GM18868 (cell line): ENCODE data around the gene SEMA4C.
A peak's percentile ranks its signal among the peaks of the same experiment; 100 is the strongest.
"Not testable (repeated sequence)": the region's sequence is repeated elsewhere in the genome, so short reads cannot be mapped to it uniquely, and the experiment has no call there.

ENCODE experiments used
- ATAC-seq: cut with Tn5 transposase; IDR thresholded peaks from one replicate; pipeline ENCODE4 v1.9.1; 2021; ENCODE audit warnings: mild to moderate bottlenecking, moderate library complexity; ENCODE audit not compliant: unreplicated experiment

Gene SEMA4C

DNA sequence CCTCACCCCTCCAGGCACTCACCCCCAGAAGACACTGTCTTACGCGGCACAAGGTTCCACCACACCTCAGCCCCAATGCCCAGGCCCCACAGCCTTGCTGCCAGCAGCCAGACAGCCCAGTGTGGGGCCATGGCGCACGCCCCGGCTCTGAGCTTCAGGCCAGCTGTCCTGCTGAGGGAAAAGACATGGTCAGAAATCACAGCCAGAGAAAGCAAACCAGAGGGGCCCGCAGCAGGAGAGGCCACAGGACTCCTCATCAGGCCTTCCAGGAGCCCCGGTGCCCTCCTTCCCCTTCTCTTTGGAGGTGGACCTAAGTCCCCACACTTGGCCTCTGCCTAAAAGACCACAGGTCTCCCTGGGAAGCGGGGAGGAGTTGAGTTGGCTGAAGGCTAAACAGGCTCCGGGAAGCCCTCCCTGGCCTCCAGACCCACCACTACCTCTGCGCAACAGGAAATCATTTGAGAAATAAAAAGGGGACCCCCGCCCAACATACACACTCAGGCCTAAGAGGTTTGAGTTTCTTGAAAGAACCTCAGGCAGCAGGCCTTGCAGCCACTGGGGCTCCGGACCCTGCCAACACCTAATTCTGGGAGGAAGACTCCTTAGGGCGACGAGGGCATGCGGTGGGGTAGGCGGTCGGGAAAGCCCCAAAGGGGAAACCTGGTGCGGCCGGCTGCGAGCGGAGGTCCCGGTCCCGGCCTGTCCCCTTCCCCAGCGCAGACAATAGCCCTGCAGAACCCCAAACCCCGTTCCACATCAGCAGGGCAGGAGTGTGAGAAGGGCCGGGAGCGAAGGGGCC is 1.9 kb downstream of the SEMA4C start:
- ATAC-seq: peak; percentile 21

DNA sequence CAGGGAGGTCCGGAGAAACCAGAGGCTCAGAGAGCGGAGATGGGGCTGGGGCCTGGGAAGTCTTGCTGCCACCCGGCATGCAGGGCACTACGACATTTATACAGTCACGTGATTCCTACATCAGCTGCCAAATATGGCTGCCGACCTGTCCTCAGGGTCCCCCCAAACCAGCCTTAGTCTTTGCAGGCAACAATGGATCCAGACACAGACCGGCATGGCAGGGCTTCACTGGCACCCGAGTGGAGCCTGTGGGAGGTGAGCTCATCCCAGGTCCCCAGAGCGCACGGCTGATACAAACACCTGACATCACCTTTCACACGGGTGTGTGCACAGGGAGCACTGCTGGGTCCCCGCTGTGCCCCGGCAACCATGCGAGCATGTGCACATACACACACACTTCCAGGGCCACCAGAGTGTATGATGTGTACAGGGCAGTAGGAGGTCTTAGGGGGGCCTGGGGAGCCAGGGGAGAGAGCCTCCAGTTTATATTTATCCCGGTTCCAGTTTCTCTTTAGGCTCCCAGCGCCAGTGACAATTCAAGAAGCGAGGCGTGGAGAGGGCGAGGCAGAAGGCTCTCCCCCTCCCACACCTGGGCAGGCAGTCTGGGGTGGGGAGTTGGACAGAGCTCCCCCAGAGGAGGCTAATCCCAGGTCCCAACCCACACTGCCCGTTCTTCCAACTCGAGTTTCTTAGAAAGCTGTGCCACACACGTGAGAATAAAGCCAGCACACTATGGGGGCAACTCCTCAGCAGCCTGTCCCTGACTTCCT is 2.7 kb downstream of the SEMA4C start:
- ATAC-seq: no peak

DNA sequence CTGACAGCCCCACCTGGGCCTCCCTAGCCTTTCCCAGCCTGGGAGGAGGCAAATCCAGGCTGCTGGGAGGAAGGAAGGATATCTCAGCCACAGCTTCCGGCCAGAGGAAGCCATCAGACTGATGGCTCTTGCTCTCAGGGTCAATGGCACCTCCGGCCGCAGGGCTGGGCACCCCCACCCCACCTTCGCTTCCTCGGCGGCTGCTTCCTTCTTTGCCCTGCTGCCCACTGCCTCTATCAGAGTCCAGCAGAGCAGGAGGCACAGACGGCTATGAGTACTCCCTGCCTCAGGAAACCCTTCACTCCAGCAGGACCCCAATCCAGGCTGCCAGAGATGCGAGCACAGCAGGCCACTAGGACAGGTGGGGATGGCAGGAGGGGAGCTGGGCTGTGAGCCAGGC is 3.3 kb downstream of the SEMA4C start:
- no peak for ATAC-seq

DNA sequence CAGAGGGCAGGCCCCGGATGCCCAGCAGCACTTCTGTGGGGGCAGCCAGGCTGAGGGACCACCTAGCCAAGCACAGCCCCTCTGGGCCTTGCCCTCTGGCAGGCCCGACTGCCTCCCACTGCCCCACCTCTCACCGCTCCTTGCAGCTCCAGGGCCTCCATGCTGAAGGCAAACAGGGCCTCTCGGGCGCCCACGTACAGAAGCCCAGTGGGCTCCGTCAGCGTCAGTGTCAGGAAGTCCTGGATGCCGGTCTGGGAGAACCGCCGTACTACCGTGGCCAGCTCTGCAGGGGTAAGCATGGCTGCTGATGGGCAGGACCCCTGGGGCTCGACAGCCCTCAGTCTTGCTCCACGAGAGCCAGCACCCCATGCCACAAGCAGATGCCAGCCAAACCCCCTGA is 3.7 kb downstream of the SEMA4C start:
- no peak for ATAC-seq

DNA sequence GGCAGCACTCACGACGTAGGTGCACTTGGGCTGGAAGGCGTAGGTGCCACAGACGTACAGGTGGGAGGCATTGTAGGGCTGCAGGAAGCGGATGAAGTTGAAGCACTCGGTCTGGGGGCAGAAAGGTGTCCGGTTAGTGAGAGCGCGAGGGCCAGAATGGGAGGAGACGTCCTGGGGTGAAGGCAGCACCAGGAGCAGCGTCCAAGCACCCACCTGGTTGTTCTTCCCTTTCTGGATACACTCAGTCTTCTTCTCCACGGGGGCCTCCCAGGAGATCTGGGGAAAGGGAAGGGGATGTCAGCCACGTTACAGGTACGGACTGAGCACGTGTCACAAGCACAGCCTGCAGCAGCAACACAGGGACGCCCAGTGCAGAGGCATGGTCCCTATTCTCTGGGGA is 4.2 kb downstream of the SEMA4C start:
- no peak for ATAC-seq

DNA sequence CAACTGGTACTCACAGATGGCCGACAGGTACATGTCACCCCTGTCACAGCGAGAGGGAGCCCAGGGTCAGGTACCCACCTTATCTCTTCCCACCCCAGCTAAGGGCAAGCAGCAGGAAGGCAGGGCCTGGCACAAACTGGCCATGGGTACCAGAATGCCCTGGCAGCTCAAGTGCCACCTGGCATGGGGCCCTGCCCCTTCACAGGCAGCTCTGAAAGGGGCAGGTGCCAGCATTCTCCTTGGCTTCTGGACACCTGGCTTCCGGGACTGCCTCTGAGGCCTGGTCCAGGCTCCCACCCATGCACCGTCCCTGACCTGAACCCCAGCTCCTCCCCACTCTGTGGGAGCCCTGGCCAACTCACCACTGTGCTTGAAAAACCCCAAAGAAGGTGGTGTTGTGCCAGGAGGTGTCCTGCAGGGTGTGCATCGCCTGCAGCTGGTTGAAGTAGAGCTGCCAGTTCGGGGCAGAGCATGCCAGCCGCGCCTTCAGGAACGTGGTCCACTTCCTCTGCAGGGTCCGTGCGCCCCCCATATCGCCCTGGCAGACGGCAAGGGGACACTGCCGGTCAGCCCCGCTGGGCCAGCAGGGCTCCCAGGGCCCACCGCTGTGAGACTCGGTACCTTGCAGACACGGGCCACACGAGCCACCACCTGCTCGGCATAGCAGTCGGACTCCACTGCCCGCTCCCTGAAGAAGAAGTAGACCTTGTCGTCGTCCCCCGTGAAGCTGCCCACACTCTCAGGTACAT is 5.4 kb downstream of the SEMA4C start:
- no peak for ATAC-seq

DNA sequence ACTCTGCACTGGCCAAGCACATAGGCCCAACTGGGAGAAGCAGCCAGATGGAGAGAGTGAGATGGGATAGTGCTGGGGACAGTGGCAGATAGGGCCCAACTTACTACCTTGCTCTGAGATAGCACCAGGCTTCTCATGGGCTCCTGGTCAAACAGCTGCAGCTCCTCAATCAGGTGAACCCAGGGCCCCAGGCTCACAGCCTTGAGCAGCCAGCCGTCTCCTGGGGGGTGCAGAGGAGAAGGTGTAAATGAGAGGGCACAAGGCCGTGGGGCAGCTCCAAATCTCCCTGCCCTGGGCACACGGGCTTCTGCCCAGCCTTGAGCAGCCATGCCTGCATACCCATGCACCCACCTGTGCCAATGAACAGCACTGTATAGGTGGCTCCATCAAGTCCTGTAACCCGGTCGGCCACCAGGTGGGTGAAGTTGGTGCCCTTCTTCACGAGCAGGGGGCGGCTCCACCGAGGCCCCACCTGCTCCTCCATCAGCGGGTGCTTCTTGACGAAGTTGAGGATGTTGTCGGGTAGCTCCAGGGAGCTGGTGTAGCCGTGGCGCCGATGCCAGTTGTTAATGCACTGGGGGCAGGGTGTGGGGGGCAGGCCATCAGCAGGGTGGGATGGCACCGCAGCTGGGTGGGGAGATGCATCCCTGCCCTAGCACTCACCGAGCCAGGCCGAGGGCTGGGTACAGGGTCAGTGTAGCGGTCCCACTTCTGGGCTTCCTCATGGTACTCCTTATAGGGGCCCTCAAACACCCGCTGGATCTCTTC is 6.1 kb downstream of the SEMA4C start:
- ATAC-seq: no peak

DNA sequence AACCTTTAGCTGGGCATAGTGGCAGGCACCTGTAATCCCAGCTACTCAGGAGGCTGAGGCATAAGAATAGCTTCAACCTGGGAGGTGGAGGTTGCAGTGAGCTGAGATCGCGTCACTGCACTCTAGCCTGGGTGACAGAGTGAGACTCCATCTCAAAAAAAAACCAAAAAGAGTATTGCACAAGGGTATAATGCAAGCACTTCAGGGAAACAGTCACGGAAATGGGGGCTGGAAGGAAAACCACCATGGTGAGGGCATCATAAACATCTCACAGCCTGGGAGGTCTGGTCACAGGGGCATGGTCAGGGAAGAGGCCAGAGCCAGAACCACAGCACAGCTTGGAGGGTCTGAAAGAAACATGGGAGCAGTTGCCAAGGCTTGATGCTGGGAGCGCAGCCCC is 6.8 kb downstream of the SEMA4C start:
- not testable (repeated sequence) for ATAC-seq

DNA sequence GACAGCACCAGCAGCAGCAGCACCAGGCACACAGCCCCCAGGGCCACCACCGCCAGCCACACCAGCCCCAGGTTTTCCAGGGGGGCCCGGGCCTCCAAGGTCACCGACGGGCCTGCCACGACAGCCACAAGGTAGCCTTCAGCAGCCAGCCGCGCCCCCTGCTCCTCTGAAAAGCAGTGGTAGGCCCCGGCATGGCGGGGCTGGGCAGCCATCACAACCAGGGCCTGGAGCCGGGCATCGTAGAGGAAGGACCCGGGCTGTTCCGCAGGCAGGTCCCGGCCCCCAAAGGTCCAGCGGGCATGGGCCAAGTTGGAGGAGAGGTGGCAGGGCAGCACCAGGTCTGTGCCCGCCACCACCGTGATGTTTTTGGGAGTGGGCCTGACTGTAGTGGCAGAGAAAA is 8.8 kb downstream of the SEMA4C start:
- ATAC-seq: no peak

DNA sequence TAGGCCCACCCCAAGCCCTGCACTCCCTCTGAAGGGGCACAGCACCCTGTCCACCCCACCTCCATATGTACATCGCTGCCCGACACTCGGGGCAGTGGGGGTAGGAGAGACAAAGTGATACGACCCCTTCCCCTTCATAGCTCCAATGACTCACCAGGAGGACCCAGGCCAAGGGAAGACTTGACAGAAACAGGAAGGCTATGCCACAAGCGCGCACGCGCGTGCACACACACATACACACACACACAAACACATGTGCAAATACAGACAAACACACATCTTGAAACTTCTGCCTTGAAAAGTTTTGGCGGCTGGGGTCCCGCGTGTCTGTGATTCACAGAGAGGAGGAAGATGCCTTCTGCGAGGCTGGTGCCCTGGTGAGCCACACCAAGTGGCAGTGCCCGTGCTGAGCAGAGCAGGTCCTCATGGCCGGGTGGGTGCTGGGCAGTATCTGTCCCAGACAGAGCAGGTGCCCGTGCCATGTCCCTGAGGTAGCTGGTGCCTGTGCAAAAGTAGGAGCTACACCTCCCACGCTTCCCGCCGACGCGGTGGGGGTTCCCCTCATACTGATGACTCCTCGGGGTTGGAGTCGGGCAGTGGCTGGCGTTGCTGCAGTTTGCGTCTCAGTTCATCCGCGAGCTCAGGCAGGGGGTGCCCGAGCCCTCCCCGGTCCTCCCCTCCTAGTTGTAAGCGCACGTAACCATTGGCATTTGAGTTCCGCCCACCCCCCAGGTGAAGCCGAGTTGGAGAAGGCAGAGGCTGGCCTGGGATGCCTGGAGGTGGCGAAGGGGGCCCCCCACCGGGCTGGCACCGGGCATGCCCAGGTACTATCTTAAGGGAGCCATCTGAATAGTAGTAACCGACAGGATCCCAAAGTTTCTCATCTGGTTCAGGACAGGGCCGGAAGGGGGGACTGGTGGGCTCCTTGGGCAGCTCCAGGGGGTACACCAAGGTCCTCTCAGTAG is 9.5 kb downstream of the SEMA4C start:
- ATAC-seq: no peak

DNA sequence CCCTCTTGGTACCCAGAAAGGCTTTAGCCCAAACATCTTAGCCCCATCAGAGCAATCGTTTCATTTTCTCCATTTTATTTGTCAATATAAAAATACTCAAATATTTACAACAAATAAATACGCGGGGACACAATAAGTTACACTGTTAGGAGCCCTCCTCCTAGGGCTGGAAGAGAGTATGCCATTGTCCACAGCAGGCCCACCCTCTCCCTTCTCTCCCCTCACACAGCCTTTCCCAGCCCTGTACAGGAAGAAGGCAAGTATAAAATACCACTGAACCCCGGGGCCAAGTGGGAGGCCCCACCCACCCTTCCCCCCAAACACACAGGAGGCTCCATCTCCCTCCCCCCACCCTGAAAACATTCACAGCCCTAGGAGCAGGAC is 10.2 kb downstream of the SEMA4C start:
- no peak for ATAC-seq

DNA sequence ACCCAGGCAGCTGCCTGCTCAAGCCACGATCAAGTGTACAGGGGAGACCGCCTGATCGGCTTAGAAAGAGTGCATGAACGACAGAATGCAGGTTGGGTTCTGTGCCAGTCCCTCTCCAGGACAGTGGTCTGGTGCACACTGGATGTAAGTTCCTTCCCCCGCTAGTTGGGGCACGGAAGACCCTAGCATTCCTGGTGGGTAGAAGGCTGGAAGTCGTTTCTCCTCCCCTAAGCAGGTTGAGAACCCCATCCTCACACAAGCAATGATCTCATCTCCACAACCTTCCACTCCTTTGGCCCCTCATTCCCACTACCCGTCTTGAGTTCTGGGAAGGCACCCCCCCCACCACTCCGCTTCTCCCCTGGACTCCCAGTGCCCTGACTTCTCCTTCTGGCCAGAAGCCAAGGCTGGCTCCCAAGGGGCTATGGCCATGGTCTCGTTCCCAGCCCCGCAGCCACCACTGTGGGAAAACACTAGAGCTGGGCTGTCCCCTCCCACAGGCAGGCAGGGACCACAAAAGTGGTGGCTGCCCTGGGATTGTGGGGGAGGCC is 10.7 kb downstream of the SEMA4C start:
- no peak for ATAC-seq

DNA sequence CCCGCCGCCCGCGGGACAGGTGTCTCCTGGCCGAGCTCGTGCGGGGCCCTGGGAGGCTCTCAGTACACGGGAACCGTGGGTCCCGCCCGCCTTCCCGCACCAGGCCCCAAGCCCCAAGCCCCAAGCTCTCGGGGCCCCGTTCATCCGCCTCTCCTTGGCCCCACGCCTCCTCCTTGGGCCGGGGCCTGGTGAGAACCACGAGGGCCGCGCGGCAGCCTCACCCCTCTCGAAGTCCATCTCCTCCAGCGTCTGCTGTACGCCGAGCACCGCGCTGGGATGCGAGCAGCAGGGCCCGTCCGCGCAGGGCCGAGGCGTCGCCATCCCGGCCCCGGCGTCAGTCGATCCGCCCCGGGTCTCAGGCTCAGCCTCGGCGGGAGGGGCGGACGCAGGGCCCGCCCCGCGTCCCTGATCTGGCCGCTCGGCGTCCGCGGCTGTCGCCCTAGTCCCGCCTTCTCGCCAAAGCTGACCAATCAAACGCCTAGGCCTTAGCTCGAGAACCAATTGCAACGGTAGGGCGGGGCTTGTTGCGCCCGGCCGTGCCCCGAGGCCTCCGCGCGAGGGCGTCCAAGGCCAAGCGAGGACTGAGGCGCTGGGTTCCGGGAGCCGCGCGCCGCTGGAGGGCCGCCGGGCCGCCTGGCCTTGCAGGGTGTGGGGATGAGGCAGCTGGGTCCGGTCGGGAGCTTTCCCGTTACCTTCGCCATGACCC is 12.1 kb downstream of the SEMA4C start, which contains the start of gene ANKRD39:
Gene ANKRD39, minus strand, starts transcription at position 350 of the 706 bp plus-strand sequence. Its CDS starts 29 bp downstream, at position 321.
- peak; percentile 89 for ATAC-seq

DNA sequence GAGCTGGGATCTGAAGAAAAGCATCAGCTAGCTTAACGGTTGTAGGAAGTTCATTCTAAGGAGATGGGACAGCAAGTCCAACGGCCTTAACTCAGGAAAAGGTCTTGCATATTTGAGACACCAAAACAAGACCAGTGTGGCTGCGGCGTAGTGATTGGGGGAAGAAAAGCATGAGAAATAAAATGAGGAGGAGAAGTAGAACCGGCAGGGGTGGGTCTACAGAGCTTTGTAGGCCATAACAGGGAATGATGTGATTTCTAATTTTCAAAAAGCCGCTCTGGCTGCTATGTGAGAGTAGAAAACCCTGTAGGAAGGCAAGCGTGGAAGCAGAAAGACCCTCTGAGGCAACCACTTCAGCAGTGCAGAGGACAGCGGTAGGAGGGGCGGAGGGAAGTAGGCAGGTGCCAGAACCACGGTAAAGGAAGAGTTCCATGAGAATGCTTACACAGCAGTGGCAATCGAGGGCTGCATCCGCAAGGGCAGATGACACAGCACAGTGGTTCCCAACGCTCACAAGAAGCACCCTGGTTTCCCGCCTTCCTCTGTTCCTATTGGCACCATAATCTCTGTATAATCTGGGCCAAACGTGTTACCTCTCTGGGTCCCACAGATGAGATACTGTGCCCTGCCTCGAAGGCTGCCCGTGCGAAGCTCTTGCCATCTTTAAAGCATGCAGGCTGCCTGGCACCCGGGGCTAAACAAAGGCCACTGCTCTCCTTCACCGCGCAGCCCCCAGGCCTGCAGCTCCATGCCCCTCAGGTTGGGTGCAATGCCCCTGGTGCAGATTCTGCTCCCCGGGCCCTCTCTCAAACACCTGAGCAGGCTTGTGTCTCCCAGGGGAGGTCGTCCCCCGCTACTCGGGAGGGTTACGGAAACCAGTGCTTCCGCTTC is 12.9 kb downstream of the SEMA4C start:
- peak; percentile 13 for ATAC-seq

DNA sequence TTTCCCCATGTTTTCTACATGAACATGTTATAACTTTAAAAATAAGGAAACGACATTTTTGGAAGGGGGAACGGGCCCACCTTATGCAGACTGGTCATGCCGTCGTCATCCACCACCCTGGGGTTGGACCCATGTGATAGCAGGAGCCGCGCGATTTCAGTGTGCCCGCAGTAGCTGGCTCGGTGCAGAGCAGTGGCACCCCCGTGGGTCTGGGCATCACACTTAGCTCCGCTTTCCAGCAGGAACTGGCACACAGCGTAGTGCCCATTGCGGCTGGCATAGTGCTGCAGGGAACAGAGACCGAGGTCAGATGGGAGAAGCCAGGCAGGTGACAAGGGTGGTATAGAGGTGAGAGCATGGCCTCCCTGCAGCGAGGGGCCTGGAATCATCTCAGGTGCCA is 16.6 kb downstream of the SEMA4C start:
- ATAC-seq: no peak

DNA sequence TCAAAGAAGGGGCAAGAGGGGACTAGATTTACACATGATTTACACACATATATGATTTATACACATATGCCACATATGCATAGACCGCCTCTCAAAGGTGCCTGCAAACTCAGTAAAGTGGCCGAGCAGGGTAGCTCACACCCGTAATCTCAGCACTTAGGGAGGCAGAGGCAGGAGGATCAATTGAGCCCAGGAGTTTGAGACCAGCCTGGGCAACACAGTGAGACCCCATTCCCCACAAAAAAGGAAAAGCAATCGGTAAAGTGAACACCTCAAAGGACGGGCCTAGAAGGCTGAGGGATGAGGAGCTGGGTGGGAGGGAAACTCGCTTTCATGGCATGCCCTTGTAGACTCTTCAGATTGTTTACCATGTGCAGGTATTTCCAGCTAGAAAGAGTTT is 17.2 kb downstream of the SEMA4C start:
- no peak for ATAC-seq

DNA sequence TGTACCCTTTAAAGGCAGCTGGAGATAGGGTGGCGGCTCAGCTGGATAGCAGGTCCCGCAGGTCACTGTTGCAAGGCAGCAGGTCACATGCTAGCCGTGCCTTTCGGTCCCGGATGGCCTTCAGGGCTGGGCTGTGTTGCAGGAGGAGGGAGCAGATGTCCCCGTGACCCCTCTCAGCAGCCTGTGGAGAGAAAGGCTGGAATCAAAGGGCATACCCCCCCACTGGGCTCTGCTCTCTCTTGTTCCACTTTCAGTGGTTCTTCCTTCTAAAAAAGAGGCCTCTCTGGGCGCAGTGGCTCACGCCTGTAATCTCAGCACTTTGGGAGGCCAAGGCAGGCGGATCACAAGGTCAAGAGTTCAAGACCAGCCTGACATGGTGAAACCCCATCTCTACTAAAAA is 21.6 kb downstream of the SEMA4C start:
- ATAC-seq: no peak

DNA sequence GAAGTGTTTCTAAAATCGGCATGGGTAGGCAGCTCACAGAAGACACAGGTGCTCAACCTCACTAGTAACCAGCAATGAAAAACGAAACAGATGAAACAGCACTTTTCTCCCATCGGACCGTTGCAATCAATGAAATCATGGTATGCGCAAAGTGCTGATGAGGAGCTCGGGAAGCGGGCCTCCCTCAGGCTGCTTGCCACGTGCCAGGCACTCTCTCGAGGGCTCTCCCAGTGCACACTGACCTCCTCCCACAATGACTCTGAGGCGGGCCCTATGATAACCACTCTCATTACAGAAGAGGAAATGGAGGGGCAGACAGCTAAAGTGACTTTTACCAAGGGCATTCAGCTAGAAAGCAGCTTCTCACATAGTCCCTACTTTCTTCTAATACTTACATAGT is 22.3 kb downstream of the SEMA4C start:
- ATAC-seq: no peak
